Tibial nerve (tissue), 4 donors: ENCODE measurements around the gene BAAT.

Experiments used
- CTCF ChIP-seq, 5 experiments: fragments of 200-600 bp in 3 of 5; fragments of 450-650 bp in 2 of 5; sonication (generic) in 3 of 5; IDR thresholded peaks; one replicate each; pipeline ENCODE4 v1.5.1; 2016 to 2019; ENCODE audit warnings: antibody characterized with exemption in 5 of 5, mild to moderate bottlenecking in 3 of 5, moderate library complexity in 2 of 5
- EP300 ChIP-seq, 2 donors: sonication (generic); formaldehyde crosslinking; IDR thresholded peaks; one replicate each; pipeline ENCODE4 v1.6.1; 2017; ENCODE audit warnings: antibody characterized with exemption in 2 of 2, mild to moderate bottlenecking in 1 of 2
- POLR2A ChIP-seq, 2 donors: fragments of 450-650 bp; IDR thresholded peaks; one replicate each; pipeline ENCODE4 v1.6.1; 2017; ENCODE audit warnings: antibody characterized with exemption in 2 of 2, mild to moderate bottlenecking in 2 of 2, moderate library complexity in 2 of 2

- TF ChIP-seq CTCF (IDR thresholded peaks at IDR 0.05) (no peak), POLR2A (IDR thresholded peaks at IDR 0.05) (no peak), EP300 (IDR thresholded peaks at IDR 0.05) (no peak)
These were observed 18.6 kb downstream of the BAAT start for GRCh38 chr9:101366038-101366756.
